Measurements from ENCODE around the gene MTERF2. TPM values are rescaled to one million over a fixed set of nuclear protein-coding genes. Genes with fewer than 3 reads are reported as not detected.

MTERF2 gene
- total RNA-seq, 1 experiment from 2014 or later = 10.9 TPM

- no peak for TF ChIP-seq REST (IDR thresholded peaks at IDR 0.05; ENCODE audit: insufficient read depth in 1 of 2, low read depth in 2 of 2, low read length in 1 of 2)
- no peak for TF ChIP-seq POLR2AphosphoS5 (IDR thresholded peaks at IDR 0.05; ENCODE audit: low read depth, low read length)
- no peak for TF ChIP-seq CTCF (IDR thresholded peaks at IDR 0.05)
- TF ChIP-seq SIN3A (IDR thresholded peaks at IDR 0.05; ENCODE audit: borderline replicate concordance, insufficient read depth, low read depth, low read length) = no peak
- no peak for TF ChIP-seq TCF7L2 (IDR thresholded peaks at IDR 0.05; ENCODE audit: low read depth, low read length)
- in situ Hi-C loops (cut with HindIII; ENCODE audit: low pct_unique_long_range_greater_than_20kb, low sequenced_read_pairs) = no loop called here
- CTCF ChIA-PET = no interaction called here
- Histone ChIP-seq H3K27me3 (ENCODE audit: control insufficient read depth, insufficient read depth, low read length) (no peaks in the 10 kb centered on the region), H3K9me3 (ENCODE audit: control insufficient read depth, insufficient read depth, low read depth, low read length) (no peaks in the 10 kb centered on the region), H3K36me3 (ENCODE audit: control insufficient read depth, insufficient read depth, low read length) (peaks cover 6% of the 10 kb centered on the region), H3K4me1 (ENCODE audit: control insufficient read depth, insufficient read depth, low read length) (peaks cover 10% of the 10 kb centered on the region; the same call in 1 of the 2 replicates), H3K4me3 (ENCODE audit: low read depth in 2 of 2, low read length in 2 of 2) (no peak overlapping the region), H3K27ac (ENCODE audit: low read length) (no peak overlapping the region)
- BruUV-seq (replicated peaks) = no TSS peak
- POLR2A ChIA-PET = no interaction called here
- intact Hi-C loops (cut with micrococcal nuclease; ENCODE audit: unreplicated experiment) = no loop called here
- no peak for DNase-seq (ENCODE audit: low read depth, low spot score)
- no peak for ATAC-seq
Observed at GRCh38 chr12:106994579-106995220, 7.8 kb upstream of the MTERF2 start.

GRCh38 chr12:106987846-106988245, 900 bp upstream of the MTERF2 start:
- BruUV-seq (replicated peaks) = no TSS peak
- ChIA-PET CTCF (no interaction called here), POLR2A (interaction anchor here (1.0 to 1.6 kb wide), 2 partner anchors 9 to 31 kb away, joined by 4 to 8 read pairs; no protein-coding TSS in a partner anchor)
- ATAC-seq (no peak), DNase-seq (ENCODE audit: low read depth, low spot score) (no peak)
- H3K36me3 ChIP-seq (ENCODE audit: control insufficient read depth, insufficient read depth, low read length) = no peaks in the 10 kb centered on the region; the same call in 1 of the 2 replicates
- H3K27ac ChIP-seq (ENCODE audit: low read length) = peak overlapping the region; percentile 44
- H3K4me1 ChIP-seq (ENCODE audit: control insufficient read depth, insufficient read depth, low read length) = peaks cover 18% of the 10 kb centered on the region
- peak overlapping the region in 1 of 2 experiments; percentile 93; a peak in 2 of 4 replicates for H3K4me3 ChIP-seq (ENCODE audit: low read depth in 2 of 2, low read length in 2 of 2)
- intact Hi-C loops (cut with micrococcal nuclease; ENCODE audit: unreplicated experiment) = no loop called here
- in situ Hi-C loops (cut with HindIII; ENCODE audit: low pct_unique_long_range_greater_than_20kb, low sequenced_read_pairs) = no loop called here
- H3K9me3 ChIP-seq (ENCODE audit: control insufficient read depth, insufficient read depth, low read depth, low read length) = no peaks in the 10 kb centered on the region
- TF ChIP-seq REST (IDR thresholded peaks at IDR 0.05; ENCODE audit: insufficient read depth in 1 of 2, low read depth in 2 of 2, low read length in 1 of 2) (no peak), POLR2AphosphoS5 (IDR thresholded peaks at IDR 0.05; ENCODE audit: low read depth, low read length) (no peak), TCF7L2 (IDR thresholded peaks at IDR 0.05; ENCODE audit: low read depth, low read length) (no peak), CTCF (IDR thresholded peaks at IDR 0.05) (no peak), SIN3A (IDR thresholded peaks at IDR 0.05; ENCODE audit: borderline replicate concordance, insufficient read depth, low read depth, low read length) (no peak)
- no peaks in the 10 kb centered on the region for H3K27me3 ChIP-seq (ENCODE audit: control insufficient read depth, insufficient read depth, low read length)
